Measurements from ENCODE around the gene FOXO1.

The FOXO1 gene

DNA sequence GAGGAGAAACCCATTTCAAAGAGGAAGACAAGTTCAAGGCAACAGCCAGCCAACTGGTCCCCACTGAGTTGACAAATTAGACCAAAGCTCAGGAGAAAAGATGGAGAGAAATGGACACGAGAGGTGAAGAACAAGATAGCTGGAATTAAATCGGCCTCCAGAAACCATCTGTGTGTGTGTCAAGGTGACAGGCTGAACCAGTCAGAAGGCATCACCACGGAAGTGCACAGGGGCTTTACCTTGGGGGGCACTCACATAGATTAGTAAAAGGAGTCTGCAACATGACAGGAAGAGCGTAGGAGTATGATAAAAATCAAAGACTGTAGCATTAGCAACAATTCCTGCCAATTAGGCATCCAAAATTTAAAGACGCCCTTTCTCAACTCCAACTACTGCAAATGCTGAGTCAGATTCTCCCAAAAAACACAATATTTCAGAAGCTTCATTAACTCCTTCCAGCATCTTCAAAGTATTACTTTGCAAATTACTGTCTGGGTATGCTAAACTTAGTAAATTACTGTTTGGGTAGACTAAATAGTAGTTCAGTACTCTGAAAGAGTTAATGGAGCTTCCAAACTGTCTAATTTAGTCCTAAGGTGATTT is 66.2 kb downstream of the FOXO1 start:
- DNase-seq = no peak

DNA sequence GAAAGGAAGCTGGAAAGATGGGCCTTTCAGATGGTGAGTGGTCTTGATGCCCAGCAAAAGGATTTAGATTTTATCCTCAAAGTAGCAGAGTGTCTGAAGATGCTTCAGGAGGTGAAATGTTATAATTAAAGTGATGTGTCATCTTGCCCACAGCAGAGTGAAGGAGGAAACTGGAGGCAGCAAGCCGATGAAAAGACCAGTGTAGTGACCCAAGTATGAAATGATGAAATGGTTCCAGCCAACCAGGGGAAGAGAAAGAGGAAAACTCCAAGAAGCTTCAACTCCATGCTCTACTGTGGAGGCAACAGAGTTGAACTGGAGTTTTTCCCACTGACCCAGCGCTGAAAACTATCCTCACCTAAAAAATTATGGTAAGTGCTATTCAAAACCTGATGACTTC is 66.7 kb downstream of the FOXO1 start:
- no peak for DNase-seq

DNA sequence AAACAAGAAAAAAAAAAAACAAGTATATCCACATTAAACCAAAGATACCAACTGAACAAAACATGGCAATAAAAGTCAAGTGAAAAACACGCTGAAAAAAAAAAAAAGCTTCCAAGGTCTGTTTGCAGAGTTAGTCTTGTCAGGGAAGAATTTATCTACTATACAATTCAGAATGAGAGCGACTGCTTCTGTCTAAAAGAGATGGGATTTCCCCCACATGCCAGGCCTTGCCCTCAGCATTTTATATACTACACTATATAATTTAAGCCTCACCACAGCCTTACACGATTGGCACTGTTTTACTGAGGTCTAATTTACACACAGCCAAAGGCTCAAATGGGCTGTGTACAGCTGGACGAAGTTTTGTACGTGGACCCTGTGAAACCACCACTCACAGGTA is 67.3 kb downstream of the FOXO1 start:
- no peak for DNase-seq

DNA sequence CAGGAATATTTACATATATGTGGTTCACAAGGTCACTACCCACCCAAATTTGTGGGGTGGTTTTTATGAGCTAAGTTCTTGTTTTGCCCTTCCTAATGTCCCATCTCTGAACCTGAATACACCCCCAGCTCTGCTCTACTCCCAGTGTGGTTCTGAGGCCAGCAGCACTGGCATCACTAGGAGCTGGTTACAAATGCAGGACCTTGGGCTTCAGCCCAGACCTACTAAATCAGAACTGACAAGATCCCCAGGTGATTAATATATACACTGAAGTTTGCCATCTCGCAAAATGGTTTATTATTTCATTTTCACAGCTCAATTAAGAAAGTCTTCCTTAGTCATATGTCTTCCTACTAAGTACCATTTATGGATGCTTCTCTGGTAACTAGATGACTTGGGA is 67.9 kb downstream of the FOXO1 start:
- DNase-seq = no peak

DNA sequence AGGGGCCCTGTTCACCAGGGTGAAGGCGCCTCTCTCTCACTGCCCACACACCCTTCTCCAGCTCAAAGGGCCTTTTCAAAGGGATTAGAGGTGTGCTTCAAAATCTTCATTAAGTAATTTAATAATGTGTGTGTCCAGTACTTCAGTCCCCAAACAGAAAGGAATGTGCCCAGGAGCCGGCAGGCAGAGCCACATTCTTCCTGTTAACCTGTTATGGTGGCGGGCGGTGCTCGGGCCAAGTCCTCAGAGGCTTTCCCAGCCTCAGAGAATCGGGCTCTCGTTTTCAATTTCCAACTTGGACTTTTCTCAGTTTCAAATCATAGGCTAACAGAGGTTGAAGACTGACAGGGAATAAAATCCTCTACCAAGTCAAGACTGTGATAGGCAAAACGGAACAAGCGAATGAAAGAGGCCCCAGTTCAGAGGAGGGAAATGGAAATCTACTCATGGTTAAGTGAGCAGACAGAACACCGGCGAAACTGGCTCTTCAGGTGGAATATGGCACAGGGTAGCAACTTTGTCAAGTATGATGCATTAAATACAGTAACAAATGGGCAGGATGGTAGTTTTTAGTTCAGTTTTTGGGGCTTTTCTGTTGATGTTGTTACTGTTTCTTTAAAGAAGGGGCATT is 68.6 kb downstream of the FOXO1 start:
- DNase-seq = no peak

DNA sequence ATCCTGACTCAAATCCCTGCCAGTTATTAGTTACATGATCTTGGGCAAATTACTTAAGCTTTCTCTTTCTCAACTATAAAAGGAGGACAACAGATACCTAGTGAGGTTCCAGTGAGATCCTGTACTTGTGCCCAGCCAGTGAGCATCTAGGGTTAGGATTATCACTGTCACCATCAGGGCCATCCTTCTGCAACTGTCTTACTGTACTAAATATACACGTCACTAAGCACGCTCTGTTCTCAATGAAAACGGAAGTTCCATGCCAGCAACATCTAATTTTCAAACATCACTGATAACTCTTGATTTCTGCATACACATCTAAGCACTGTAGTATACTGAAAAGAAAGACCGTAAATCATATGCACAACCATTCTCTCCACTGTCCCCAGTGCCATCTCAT is 70.0 kb downstream of the FOXO1 start:
- DNase-seq = no peak

DNA sequence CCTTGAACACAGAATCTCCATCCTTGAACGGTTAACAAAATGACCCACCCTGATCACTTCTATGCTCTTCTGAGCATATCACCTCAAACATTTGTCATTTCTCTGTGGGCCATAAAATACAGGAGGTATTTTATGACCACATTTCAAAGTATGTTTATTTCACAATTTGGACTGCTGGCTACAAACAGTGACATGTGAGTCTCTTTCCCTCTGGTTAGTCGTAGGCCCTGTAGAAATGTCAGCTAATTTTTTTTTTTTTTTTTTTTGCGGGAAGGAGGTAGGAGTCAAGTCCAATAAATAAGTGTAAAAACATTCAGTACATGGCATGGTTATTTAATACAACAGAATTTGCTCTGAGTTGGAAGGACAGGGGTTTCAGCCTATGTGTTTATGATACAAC is 70.7 kb downstream of the FOXO1 start:
- no peak for DNase-seq

DNA sequence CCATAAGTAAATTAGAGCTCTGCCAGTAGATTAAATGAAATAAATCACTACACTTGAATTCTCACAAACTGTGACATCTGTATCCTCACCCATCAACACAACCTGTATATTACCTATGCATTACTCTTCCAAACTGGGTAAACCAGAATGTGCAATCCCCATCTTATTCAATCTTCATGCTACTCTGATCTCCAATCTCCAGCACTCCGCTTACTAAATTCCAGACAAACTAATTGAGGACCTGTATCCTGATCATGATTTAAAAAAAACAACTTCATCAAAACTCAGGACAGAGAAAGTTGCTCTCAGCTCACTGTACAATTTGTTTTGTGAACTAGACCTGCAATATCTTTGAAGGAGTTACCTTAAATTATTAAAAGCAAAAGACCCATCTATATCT is 74.4 kb downstream of the FOXO1 start:
- DNase-seq = no peak

DNA sequence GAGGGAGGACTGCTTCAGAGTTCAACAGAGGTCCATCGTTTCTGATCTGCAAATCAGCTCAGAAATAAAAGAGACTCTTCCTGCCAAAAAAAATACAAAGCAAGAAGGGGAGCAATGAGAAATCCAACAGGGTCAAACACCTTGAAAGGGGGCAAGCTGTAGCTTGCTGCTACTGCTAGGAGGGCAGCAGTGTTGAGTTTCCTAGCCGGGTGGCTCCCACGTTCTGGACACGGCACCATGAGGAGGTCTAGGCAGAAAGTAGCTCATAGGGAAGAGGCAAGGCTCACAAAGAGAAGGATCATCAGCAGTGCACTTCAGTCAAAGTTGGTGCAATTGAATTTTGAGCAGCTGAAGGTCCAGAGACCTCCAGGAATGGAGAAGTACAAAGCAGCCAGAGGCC is 75.3 kb downstream of the FOXO1 start:
- DNase-seq = no peak

DNA sequence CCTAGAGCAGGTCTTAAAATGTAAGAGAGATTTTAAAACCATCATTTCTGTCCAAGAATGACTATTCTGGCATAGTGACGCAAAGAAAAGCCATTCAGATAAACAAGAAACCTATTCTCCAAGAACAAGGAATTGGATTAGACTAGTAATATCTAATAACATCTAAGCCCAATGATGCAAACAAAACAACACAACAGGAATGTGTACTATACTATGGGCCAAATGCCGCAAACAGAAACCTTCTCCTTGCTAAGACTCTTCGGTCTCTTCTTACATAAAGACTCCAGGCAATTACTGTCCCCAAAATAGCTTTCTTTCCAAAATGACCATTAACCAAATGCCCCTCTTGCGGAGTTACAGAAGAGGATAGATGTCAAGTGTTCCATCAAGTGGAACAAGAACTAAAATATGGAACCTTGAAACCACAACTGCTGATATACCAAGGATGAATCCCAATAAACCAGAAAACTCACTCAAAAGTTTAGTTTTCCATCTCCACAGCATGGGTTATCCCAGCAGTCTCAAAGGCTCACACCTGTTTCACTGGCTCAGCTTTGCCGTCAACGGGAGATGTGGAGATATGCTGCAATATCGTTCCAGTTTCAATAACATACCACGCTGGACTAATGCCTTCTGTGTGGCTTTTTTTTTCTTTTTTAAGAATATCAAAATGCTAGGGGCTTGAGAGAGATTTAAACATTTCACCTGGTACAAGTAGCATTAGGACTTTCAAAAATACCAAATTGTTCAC is 76.2 kb downstream of the FOXO1 start:
- no peak for DNase-seq

DNA sequence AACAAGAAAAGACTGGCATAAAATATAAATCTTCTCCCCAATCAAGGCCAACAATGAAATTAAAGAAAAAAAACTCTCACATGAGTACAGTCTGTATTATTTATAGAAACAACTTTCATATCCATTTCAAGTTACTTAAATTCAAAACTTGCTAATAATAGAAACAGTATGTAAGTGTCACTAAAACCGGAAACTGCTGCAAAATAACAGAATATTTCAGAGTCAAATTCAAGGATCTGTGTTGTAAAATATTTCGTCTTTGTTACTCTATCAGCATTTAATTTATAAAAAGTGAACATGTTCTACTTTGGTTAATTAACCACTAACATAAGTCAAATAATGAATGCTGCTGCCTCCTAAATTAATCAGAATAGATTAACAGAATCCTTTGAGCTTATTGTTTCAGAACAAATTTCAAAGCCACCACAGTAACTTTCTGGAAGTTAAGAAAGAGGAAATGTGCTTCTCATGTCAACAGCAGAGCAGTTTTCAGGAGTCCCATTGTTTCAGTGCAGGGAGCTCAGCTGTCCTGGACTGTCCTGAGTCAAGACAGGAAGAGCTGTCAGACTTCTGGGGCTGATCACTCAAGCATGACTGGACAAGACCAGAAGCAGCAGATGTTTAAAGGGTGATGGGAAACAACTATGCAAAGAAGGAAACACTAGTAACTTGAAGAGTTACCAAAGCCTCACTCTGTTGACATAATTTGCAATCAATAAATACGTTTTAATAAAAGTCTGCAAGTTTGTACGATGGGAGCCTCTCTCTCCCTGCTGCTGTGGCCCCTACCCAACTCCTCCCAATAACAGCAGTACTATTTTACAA is 76.9 kb downstream of the FOXO1 start:
- peak; percentile 77 for DNase-seq

DNA sequence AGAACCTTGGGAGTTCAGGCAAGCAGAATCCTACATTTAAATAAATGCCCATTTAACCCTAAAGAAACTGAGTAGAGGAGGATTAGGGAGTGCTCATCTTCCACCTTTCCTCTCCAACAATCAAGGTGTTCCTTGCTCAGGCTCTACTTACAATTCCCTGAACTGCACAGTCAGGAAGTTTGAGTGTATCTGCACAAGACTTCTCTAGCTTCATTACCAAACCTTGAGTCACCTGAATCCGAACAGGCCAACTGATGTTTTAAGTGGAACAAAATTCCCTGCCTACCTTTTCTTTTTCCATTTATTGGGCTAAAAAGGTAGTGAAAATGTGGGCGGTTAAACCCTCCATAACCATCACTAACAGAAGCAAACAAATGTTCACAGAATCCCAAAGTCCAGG is 78.3 kb downstream of the FOXO1 start:
- no peak for DNase-seq

DNA sequence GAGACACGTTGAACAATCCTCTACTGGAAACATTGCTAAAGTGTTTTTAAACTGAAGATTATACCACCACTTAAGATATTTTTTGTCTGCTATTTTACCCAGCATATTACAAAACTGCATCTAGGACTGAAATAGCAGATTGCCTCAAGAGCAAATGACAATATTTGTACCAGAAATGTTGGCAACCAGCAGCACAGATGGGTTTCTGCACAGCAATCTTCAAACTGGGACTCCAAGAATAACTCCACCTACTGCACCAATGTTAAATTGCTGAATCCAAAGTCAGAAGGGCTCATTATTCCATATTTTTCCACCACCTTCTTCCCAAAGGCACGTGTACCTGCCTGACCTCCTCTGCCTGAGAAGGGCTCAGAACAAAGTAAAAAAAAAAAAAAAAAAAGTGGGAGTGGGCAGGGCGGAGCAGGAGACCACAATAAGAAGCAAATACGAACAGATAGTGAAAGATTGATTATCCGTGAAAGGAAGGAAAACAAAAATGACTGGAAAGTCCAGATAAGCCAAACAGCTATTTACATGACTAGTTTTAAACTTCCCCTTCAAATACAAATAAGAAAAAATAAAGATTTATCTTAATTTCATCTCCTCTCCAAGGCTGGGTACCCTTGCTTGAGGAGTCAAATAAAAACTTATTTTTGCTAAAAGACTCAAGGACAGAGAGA is 79.4 kb downstream of the FOXO1 start:
- no peak for DNase-seq

DNA sequence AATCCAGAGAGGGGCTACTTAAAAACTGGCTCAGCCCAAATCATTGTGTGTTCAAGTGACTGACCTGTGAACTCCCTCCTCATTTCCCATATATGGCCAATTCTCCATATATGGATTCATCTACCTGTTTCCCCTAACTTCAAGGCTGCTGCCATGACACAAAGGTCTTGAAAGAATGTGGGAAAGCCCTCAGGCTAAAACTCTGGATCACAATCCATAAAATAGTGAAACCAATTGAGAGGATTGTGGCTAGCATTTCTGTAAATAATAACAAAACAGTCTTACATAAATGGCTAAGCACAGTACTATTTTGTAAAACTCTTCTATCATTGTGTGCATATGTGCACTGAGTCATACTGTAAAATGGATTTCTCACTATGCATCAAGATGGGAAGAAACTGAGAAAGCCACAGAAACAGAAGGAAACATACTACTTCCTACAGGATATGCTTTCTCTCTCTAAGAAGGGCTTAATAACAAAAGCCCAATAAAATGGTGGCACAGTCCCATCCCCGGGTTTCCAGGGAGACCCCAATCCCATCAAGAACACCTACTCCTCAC is 80.5 kb downstream of the FOXO1 start:
- no peak for DNase-seq

DNA sequence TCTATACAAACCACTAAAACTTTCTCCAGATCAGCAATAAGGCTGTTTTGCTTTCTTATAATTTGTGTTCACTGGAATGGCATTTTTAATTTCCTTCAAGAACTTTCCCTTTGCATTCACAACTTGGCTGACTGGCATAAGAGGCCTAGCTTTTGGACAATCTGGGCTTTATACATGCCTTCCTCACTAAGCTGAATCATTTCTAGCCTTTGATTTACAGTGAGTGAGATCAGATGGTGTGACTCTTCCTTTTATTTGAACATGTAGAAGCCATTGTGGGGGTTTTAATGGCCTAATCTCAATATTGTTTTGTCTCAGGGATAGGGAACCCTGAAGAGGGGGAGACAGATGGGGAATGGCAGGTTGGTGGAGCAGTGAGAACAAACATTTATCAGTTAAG is 82.7 kb downstream of the FOXO1 start:
- DNase-seq = no peak

DNA sequence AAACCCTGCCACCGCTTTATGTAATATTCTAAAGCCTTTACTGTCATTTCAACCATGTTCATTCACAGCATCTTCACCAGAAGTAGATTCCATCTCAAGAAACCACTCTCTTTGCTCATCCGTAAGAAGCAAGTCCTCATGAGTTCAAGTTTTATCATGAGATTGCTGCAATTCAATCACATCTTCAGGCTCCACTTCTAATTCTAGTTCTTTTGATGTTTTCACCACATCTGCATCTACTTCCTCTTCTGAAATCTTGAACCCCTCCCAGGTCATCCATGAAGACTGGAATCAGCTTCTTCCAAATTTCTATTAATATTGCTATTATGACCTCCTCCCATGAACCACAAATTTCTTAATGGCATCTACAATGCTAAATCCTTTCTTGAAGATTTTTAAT is 83.9 kb downstream of the FOXO1 start:
- DNase-seq = no peak

DNA sequence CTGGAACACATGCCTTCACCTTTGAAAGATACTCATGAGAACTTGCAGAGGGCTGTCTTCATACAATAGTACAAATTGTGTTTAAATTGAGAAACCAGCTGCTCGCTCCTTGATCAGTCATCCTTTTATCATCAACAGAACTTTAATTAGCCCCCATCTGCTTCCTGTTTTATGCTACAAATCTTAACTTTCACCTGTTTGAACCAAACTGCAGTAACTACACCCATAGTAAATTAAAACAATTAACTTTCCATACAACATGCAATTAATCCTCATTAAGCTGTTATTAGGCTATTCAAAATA is 85.2 kb downstream of the FOXO1 start:
- DNase-seq = no peak

DNA sequence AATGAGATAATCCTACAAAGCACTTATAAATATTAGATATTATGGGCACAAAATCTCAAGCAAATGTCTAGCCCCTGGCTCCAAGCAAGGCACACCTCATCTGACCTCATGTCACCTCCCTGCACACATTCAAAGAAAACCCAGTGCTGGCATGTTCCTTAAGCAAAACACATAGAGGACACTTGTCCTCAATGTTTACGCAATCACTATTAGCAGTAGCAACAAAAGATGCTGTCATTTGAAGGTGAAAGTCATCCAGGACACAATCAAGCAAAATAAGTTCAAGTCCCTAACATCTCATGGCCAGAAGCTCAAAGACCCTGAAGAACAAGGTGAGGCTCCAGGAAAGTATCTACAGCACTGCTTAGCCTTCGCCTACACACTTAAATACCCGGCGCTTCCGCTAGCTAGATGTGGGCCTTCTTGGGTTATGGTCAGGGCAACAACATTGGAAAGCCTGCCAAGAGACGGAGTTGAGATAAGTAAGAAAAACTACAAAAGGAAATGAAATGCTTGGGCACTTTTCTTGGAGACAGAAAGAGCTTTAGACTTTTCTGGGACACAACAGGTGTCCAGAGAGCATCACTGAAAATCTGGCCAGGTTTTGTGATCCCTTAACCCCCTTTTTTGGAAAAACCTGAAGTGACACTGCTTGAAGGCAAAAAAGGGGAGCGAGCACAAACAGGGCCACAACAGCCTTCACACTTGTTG is 85.7 kb downstream of the FOXO1 start:
- no peak for DNase-seq

DNA sequence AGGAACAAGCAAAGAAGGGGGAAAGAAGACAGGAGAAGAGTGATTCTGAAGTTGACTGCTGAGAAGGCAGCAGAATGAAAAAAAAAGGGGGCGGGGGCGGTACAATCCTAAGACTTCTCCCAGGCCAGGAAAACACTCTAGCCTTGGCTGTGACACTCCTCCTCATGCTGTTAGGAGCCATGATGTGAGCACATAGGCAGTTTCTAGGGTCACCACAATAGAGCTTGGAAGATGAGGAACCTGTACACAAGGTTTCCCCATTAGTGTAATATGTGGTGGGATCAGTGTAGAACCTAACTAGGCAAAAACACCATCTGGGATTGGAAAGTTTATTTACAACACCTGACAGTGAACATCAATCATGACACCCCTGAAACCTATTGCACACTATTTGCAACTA is 86.9 kb downstream of the FOXO1 start:
- DNase-seq = no peak

DNA sequence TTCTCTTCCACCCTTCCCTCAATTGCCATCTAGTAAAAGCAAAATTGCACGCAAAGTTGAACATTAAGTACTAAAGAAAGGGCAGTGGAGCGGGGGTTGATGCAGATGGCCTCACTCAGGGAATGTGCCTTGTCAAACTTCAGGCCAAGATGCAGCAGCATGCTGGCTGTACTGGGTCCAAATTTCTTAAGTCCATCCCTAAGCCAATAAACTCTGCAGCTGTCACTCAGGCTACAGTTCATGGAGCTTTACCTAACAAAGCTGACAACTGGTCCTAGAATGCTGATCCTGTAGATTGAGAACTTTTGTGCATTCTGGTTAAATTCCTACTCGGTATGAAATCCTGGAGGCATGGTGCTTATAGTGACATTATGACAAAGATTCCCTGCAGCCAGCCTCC is 88.4 kb downstream of the FOXO1 start:
- DNase-seq = no peak

DNA sequence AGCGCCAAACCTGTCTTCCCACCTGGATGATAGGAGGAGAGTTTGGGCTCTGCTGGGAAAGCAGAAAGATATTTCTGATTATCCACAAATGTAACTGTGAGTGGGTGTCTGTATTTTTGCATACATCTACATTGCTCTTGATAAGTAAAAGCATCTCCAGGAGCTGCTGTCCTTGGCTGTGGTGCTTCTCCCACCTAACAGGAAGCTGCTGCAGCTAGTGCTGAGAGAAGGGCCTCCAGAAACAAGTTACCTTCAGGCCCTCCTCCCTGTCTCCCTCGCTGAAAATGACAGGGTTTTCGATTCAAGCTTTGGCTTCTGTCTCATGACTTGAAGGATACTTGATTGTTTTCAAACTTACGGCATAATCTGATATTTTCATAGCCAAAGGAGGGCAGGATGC is 90.1 kb downstream of the FOXO1 start:
- no peak for DNase-seq

DNA sequence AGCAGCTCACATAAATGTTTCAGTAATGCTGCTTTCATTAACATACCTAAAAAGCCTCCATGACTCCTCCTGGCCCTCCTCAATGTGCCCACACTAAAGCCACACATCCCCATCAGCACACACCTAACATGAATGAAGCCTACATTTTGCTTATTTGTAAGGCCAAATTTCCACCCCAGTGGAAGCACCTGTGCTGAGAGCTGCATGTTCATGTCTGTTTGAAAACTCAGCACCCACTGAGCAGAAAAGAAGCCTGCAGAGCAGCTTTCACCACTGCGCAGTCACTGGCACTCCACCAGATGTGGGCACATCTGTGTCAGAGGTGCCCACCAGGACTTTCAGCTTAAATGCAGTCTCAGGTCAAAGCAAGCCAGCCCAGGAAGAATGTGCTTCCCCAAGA is 93.5 kb downstream of the FOXO1 start:
- DNase-seq = no peak
